Body of pancreas (tissue), 4 donors: ENCODE data around the gene ATP4B.

Source experiments
- CTCF ChIP-seq, 7 experiments: fragments of 450-650 bp in 4 of 7; fragments of 200-600 bp in 3 of 7; sonication (generic) in 3 of 7; IDR thresholded peaks; one replicate each; pipeline ENCODE4 v1.5.1; 2016 to 2019; ENCODE audit warnings: antibody characterized with exemption in 7 of 7
- POLR2A ChIP-seq, 3 donors: fragments of 450-650 bp; IDR thresholded peaks; one replicate each; pipeline ENCODE4 v1.6.1; 2016; ENCODE audit warnings: antibody characterized with exemption in 3 of 3, mild to moderate bottlenecking in 2 of 3

GRCh38 chr13:113645329-113645728, 12.7 kb downstream of the ATP4B start:
- no peak for TF ChIP-seq CTCF (IDR thresholded peaks at IDR 0.05)
- TF ChIP-seq POLR2A (IDR thresholded peaks at IDR 0.05) = no peak
